Stimulated activated naive CD8-positive, alpha-beta T cell treated with anti-CD3 and anti-CD28 coated beads, Interleukin-15, Interleukin-2, amounts not matched to agents 100 ng/mL and 50 ng/mL, for 24 hours (primary cell): ENCODE data around the gene ABLIM2.

Source experiments
- H3K27ac Mint-ChIP-seq: one replicate; pipeline ENCODE4 v1.8.0; 2021; ENCODE audit warnings: mild to moderate bottlenecking, mixed read lengths
- H3K27me3 Mint-ChIP-seq: one replicate; pipeline ENCODE4 v1.8.0; 2021; ENCODE audit warnings: mixed read lengths
- H3K36me3 Mint-ChIP-seq: one replicate; pipeline ENCODE4 v1.8.0; 2021; ENCODE audit warnings: low read depth, mixed read lengths
- H3K4me1 Mint-ChIP-seq: one replicate; pipeline ENCODE4 v1.8.0; 2021; ENCODE audit warnings: low read depth, mixed read lengths
- H3K4me3 Mint-ChIP-seq: one replicate; pipeline ENCODE4 v1.8.0; 2021; ENCODE audit warnings: mild to moderate bottlenecking, mixed read lengths
- H3K9me3 Mint-ChIP-seq: one replicate; pipeline ENCODE4 v1.8.0; 2021; ENCODE audit warnings: mixed read lengths

ABLIM2 gene

DNA sequence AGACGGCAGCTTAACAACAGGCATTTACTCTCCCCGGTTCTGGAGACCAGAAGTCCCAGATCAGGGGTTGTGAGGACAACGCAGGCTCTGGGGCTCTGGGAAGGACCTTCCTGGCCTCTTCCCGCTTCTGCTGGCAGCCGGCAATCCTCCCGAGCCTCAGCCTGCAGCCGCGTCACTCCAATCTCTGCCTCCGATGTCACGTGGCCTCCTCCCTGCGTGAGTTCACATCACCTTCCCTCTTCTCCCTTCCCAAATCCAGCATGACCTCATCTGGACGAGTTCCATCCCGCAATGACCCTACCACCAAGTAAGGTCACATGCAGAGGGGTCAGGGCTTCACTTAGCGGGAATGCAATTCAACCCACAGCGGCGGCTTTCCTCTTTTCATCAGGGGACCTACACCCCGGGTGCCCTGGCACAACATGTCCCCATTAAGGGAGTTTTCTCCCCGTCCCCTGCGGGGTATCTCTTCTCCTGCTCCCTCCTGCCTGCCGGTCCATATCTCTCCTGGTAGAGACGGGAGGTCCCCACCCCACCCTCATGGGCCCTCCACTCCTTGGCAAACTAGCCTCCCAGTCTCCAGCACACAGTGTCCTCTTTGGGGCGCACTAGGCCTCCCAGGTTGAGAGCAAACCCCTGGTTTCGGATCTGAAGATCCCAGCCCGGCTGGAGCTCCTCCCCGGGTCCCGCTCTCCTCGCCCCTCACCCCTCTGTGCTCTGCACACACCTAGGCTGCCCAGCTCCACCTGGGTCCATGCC, 25.5 kb downstream of the ABLIM2 start:
- H3K4me1 Mint-ChIP-seq = no peaks in the 10 kb centered on the region
- H3K27me3 Mint-ChIP-seq = no peaks in the 10 kb centered on the region
- H3K27ac Mint-ChIP-seq = no peak overlapping the region
- H3K36me3 Mint-ChIP-seq = no peaks in the 10 kb centered on the region
- H3K4me3 Mint-ChIP-seq = no peak overlapping the region
- no peaks in the 10 kb centered on the region for H3K9me3 Mint-ChIP-seq

DNA sequence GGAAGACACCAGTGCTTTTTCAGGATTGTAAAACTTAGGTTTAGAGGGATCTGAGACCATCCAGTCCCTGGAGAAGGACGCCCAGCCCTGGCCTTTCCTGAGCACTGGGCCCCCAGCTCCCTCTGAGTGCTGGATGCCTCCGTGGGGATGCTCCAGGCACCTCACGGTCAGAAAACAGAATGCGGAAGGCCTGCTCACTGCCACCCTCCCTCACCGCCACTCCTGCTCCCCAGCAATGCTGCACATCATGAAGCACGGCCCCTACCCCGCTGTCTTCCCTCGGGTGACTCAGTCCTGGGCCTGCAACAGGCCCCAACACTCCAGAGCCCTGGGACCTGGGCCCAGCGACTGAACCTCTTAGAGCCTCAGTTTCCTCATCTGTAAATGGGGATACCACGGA, 26.2 kb downstream of the ABLIM2 start:
- H3K4me1 Mint-ChIP-seq = no peaks in the 10 kb centered on the region
- H3K36me3 Mint-ChIP-seq = no peaks in the 10 kb centered on the region
- H3K4me3 Mint-ChIP-seq = no peak overlapping the region
- no peaks in the 10 kb centered on the region for H3K9me3 Mint-ChIP-seq
- H3K27ac Mint-ChIP-seq = no peak overlapping the region
- no peaks in the 10 kb centered on the region for H3K27me3 Mint-ChIP-seq

DNA sequence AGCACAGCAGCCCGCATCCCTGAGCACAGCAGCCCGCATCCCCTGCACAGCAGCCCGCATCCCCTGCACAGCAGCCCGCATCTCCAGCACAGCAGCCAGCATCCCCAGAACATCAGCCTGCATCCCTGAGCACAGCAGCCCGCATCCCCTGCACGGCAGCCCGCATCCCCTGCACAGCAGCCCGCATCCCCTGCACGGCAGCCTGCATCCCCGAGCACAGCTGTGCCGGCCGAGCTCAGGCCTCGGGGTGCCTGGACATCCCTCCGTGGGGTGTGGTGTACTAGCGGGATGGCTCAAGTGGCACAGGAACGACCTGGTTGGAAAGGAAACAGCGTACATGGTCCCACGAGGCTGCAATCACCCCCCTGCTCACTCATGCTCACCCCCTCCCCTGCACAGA, 26.8 kb downstream of the ABLIM2 start:
- Mint-ChIP-seq H3K36me3 (no peaks in the 10 kb centered on the region), H3K4me1 (no peaks in the 10 kb centered on the region), H3K27ac (no peak overlapping the region), H3K27me3 (no peaks in the 10 kb centered on the region), H3K4me3 (no peak overlapping the region), H3K9me3 (no peaks in the 10 kb centered on the region)

DNA sequence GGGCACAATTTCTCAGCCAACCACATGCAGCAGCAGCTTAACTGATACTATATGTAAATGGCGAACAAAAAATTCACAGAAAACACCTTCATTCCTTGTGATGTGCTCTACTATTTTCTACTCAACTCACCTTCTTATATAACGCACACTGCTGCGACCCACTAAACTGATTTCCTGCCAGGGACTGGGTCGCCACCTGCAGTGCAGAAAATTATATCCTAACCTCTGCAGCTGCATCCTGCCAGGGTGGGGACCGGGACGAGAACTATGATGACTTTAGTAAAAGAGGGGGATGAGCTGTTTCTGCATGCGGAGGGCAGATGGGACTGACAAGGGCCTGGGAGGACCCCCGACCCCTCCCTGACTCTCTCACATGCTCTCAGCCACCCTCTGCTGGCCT, 27.4 kb downstream of the ABLIM2 start:
- H3K27ac Mint-ChIP-seq = no peak overlapping the region
- H3K4me3 Mint-ChIP-seq = no peak overlapping the region
- H3K36me3 Mint-ChIP-seq = no peaks in the 10 kb centered on the region
- no peaks in the 10 kb centered on the region for H3K4me1 Mint-ChIP-seq
- H3K9me3 Mint-ChIP-seq = no peaks in the 10 kb centered on the region
- H3K27me3 Mint-ChIP-seq = no peaks in the 10 kb centered on the region

DNA sequence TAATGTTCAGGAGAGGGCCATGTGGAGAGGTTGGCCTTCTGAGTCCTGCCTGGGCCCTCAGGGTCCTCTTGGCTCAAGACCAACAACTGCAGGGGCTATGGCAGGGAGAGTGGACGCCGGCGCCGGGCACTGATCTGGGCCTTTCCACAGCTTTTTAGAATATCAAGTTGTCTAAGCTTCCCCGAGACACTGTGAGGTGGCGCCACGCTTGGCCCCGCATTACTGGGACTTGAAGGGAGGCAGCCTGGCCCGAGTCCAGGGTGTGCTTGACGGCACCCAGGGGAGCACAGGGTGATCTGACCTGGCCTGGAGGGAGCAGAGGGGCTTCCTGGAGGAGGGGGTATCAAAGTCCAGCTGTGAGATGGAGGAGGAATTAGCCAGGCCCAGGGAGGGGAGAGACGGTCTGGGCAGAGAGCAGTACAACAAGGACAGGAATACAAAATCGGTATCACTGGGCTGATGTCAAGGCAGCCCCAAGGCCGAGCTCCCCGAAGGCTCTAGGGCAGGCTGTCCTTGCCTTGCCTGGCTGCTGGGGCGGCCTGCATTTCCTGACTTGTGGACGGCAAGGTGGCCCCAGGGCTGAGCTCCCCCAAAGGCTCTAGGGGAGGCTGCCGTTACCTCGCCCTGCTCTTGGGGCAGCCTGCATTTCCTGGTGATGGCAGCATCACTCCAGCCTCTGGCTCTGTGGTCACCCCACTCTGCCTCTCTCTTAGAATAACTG, 28.1 kb downstream of the ABLIM2 start:
- Mint-ChIP-seq H3K27me3 (no peaks in the 10 kb centered on the region), H3K4me1 (no peaks in the 10 kb centered on the region), H3K4me3 (no peak overlapping the region), H3K27ac (no peak overlapping the region), H3K9me3 (no peaks in the 10 kb centered on the region), H3K36me3 (no peaks in the 10 kb centered on the region)

DNA sequence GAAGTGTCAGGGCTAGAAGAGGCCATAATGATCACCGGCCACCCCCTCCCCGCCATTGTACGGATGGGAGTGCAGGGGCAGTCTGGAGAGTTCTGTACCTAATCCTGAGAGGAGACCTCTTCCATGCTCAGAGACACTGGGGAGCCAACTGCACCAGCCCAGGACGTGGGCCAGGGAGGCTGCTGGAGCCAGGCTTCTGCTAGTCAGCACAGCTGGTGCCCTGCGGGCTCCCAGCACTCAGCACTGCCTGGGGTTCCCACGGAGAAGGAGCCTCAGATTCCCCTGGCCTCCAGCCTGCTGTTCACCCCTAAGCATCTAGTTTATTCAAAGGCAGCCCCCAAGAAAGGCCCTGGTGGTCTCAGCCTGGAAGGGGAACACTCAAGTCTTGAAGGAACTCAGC, 28.8 kb downstream of the ABLIM2 start:
- H3K9me3 Mint-ChIP-seq = no peaks in the 10 kb centered on the region
- no peaks in the 10 kb centered on the region for H3K36me3 Mint-ChIP-seq
- no peak overlapping the region for H3K27ac Mint-ChIP-seq
- H3K27me3 Mint-ChIP-seq = no peaks in the 10 kb centered on the region
- no peaks in the 10 kb centered on the region for H3K4me1 Mint-ChIP-seq
- H3K4me3 Mint-ChIP-seq = no peak overlapping the region

DNA sequence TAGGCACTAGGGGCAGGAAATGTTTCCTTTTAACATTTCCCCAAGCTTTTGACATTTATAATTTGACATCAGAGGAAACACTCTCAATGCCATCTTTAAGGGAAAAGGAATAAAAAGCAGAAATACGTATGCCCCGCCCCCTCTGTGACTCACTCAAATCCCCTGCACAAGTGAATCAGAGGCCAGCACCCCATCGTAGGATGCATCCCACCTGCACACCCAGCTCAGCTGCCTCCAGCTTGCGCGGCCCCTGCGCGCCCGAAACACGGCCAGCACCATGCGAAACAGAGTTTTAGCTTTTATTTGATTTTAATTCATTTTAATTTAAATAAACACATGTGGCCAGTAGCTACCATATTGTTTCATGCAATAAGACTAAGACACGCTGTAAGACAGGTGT, 29.5 kb downstream of the ABLIM2 start:
- Mint-ChIP-seq H3K36me3 (no peaks in the 10 kb centered on the region), H3K4me1 (no peaks in the 10 kb centered on the region), H3K4me3 (no peak overlapping the region), H3K27ac (no peak overlapping the region), H3K27me3 (no peaks in the 10 kb centered on the region), H3K9me3 (no peaks in the 10 kb centered on the region)

DNA sequence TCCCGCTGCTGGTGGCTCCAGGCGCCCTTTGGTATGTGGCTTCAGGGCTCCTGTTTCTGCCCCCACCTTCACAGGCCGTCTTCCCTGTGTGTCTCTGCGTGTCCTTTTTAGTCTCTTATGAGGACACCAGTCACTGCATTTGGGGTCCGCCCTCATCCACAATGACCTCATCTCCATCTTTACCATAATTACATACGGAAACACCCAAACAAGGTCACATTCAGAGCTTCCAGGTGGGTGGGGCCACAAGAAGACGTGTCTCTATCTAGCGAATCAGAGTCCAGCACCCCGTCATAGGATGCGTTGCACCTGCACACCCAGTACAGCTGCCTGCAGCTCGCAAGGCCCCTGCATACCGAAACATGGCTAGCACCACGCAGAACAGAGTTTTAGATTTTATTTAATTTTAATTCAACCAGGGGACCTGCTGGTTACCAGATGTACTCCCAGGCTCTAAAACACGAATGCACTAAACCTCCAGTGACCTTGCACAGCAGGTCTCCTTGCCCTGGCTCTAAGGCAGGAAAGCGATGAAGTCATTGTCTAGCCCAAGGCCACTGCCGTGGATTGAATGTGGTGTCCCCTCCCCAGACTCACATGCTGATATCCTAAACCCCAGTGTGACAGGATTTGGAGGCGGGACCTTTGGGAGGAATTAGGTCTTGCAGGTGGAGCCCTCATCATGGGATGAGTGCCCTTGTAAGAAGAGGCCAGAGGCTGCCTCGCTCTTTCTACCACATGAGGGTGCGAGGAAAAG, 30.3 kb downstream of the ABLIM2 start:
- Mint-ChIP-seq H3K4me1 (no peaks in the 10 kb centered on the region), H3K9me3 (no peaks in the 10 kb centered on the region), H3K27me3 (no peaks in the 10 kb centered on the region), H3K36me3 (no peaks in the 10 kb centered on the region), H3K4me3 (no peak overlapping the region), H3K27ac (no peak overlapping the region)

DNA sequence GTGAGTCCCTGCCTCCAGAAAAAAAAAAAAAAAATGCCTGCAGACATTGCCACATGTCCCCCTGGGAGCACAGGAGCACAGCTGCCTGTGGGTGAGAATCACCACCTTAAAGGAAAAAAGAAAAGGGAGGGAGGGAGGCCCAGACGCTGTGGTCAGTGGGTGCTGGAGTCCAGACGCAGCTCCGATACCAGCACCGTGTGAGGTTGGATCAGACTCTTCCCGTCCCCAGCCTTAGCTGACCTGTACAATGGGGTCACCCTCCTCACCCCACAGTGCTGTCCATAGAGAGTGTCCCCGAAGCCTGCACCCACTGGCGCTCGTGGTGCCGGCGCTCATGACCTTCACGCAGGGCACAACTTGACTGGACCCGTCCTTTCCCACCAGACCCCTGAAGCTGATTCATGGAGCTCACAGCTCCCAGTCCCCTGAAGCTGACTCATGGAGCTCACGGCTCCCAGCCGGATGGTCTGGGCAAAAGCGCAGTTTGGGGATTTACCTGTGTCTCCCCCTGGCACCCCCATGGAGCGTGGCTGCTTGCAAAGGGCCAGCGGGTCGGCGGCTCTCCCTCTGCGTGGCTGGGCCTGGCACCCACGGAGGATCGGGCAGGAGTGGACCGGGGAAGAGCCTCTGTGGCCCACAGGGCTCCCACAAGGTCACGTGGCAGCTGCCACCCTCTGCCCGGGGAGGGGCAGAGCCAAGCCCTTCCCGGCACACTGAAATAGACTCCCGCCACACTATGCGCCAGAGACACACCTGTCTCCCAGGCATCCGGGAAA, 31.4 kb downstream of the ABLIM2 start:
- H3K4me3 Mint-ChIP-seq = no peak overlapping the region
- no peaks in the 10 kb centered on the region for H3K4me1 Mint-ChIP-seq
- H3K27ac Mint-ChIP-seq = no peak overlapping the region
- H3K9me3 Mint-ChIP-seq = no peaks in the 10 kb centered on the region
- H3K36me3 Mint-ChIP-seq = no peaks in the 10 kb centered on the region
- H3K27me3 Mint-ChIP-seq = no peaks in the 10 kb centered on the region

DNA sequence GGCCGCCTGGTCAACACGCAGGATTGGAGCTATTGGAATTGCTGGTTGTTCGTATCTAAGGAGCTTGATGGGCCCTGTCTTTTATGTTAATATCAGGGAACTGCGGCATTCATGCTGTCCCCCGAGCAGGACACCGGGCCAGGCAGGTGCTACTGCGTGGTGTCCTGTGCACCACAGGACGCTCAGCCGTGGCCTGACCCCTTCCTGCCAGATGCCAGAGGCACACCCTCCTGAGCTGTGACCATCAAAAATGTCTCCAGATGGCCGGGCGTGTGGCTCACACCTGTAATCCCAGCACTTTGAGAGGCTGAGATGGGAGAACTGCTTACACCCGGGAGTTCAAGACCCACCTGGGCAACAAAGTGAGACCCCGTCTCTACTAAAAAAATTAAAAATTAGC, 32.1 kb downstream of the ABLIM2 start:
- H3K36me3 Mint-ChIP-seq = no peaks in the 10 kb centered on the region
- H3K27ac Mint-ChIP-seq = no peak overlapping the region
- H3K27me3 Mint-ChIP-seq = no peaks in the 10 kb centered on the region
- H3K9me3 Mint-ChIP-seq = no peaks in the 10 kb centered on the region
- H3K4me3 Mint-ChIP-seq = no peak overlapping the region
- no peaks in the 10 kb centered on the region for H3K4me1 Mint-ChIP-seq

DNA sequence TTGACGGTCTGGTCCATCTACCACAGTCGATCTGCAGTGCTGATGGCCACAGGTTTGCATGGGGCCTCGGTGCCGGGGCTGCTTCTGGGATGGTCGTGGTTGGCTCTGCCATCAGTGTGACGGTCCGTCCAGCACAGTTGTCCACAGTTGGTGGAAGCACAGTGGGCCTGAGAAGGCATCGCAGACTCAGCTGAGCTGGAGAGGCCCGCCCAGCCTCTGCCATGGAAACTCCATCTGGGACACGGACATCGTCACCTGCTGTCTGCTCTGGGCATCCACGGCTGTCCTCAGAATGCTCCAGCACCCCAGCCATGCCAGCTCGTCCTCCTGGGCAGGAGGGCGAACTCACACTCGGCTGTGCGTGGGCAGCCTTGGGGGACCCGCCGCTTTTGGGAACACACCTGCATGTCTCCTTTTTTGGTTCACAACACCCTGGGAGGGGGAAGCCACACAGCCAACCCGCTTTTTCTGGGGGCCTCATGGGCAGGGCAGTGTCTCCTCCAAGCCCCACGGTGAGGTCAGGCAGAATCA, 33.0 kb downstream of the ABLIM2 start:
- no peak overlapping the region for H3K4me3 Mint-ChIP-seq
- no peaks in the 10 kb centered on the region for H3K36me3 Mint-ChIP-seq
- no peaks in the 10 kb centered on the region for H3K27me3 Mint-ChIP-seq
- no peak overlapping the region for H3K27ac Mint-ChIP-seq
- no peaks in the 10 kb centered on the region for H3K9me3 Mint-ChIP-seq
- no peaks in the 10 kb centered on the region for H3K4me1 Mint-ChIP-seq

DNA sequence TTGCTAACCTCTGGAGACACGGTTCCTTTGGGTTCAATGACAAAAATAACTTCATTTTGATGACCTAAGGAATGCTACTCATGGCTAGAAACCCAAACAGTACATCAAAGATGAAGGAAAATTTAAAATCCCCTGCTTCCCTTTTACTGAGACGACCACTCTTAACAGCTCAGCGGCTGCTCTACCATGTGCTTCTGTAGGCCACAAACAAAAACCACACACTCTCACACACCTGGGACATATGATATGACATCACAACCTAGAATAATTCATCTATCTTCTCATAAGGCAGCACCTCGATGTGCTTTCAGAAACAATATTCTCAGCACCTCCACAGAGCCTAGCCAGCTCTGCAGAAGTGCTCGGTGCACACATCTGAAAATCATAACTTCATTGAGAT, 34.7 kb downstream of the ABLIM2 start:
- no peaks in the 10 kb centered on the region for H3K27me3 Mint-ChIP-seq
- no peaks in the 10 kb centered on the region for H3K36me3 Mint-ChIP-seq
- H3K9me3 Mint-ChIP-seq = no peaks in the 10 kb centered on the region
- no peak overlapping the region for H3K27ac Mint-ChIP-seq
- H3K4me1 Mint-ChIP-seq = no peaks in the 10 kb centered on the region
- no peak overlapping the region for H3K4me3 Mint-ChIP-seq

DNA sequence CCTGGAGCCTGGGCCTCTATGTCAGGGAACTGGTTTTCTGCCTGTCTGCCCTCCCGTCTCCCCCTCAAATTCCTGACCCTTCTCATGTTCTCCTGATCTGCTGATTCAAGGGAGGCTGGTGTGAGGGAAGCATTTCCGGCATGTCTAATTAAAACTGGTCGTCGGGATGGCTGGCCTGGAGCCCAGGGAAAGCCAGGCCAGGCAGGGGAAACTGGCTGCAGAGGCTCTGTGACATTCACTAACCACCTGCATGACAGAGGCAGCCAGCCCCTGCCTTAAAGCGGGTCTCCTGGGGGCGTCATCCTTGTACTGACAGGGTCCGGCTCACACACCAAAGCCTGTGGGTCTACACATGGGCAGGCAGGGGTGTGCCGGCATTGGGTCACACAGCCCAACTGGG, 35.2 kb downstream of the ABLIM2 start:
- Mint-ChIP-seq H3K36me3 (no peaks in the 10 kb centered on the region), H3K27me3 (no peaks in the 10 kb centered on the region), H3K4me3 (no peak overlapping the region), H3K9me3 (no peaks in the 10 kb centered on the region), H3K27ac (no peak overlapping the region), H3K4me1 (no peaks in the 10 kb centered on the region)

DNA sequence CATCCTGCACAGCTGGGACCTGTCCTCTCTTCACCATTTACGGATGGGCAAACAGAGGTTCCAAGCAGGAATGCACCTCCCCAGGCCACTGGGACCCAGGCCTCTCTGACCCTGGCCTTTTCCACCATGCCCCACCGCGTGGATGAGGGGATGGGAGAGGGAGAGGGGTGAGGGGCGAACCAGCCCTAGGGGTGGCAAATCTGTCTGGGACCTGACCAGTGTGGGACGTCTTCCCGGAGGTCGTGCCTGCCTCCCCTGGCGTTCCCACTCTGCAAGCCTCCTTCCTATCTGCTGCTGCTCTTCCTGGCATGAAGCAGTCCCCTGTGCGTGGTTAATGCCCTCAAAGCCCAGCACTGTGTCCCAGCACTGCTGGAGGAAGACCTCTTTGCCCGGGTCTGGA, 35.9 kb downstream of the ABLIM2 start:
- Mint-ChIP-seq H3K27me3 (no peaks in the 10 kb centered on the region), H3K27ac (no peak overlapping the region), H3K9me3 (no peaks in the 10 kb centered on the region), H3K4me1 (no peaks in the 10 kb centered on the region), H3K4me3 (no peak overlapping the region), H3K36me3 (no peaks in the 10 kb centered on the region)
